ENCODE measurements around the gene RRP1. TPM values are rescaled to one million over a fixed set of nuclear protein-coding genes. Genes with fewer than 3 reads are reported as not detected.

RRP1 gene
- total RNA-seq, 1 experiment from 2014 or later: 76.7 TPM

GRCh38 chr21:43764576-43765495 is 24.5 kb upstream of the RRP1 start:
- WGBS (ENCODE audit: extremely low coverage, insufficient read length, low lambda C conversion rate): no CpG with 5 or more reads among the region's 19 CpGs
- H3K27me3 ChIP-seq (ENCODE audit: insufficient read depth, low read length): no peaks in the 10 kb centered on the region
- no peak overlapping the region for H3K18ac ChIP-seq (ENCODE audit: insufficient read length, low read depth, low read length)
- Mint-ChIP-seq H3K4me1 (peaks cover 18 to 23% of the 10 kb centered on the region in 2 experiments), H3K4me3 (no peak overlapping the region), H3K36me3 (ENCODE audit: insufficient read depth in 1 of 3, low read depth in 3 of 3) (peaks cover 6 to 19% (median 14%) of the 10 kb centered on the region in 3 experiments), H3K27me3 (ENCODE audit: low read depth) (no peaks in the 10 kb centered on the region), H3K9me3 (peaks cover 0 to 3% of the 10 kb centered on the region in 2 experiments; a peak in 1 of 5 replicates), H3K27ac (peak overlapping the region in 2 of 3 experiments; percentile 44 to 57; a peak in 3 of 7 replicates)
- H3K79me1 ChIP-seq (ENCODE audit: insufficient read depth, low read depth, low read length, poor library complexity, severe bottlenecking): no peaks in the 10 kb centered on the region
- no peak overlapping the region for H3K27ac ChIP-seq (ENCODE audit: insufficient read length, low read depth, low read length)
- H3K23me2 ChIP-seq (ENCODE audit: insufficient read length, low read depth, low read length, poor library complexity, severe bottlenecking): no peaks in the 10 kb centered on the region
- H2AFZ ChIP-seq (ENCODE audit: low read length): no peak overlapping the region
- no peak for DNase-seq
- H3K9ac ChIP-seq (ENCODE audit: extremely low read depth, insufficient read length, low read length): no peak overlapping the region
- H4K8ac ChIP-seq (replicated peaks; ENCODE audit: insufficient read length, low read depth, low read length): no peak overlapping the region
- H2BK120ac ChIP-seq (ENCODE audit: low read depth, low read length, poor library complexity, severe bottlenecking): no peak overlapping the region
- H3K56ac ChIP-seq (ENCODE audit: insufficient read length, low read depth, low read length): no peak overlapping the region
- H4K20me1 ChIP-seq (ENCODE audit: control insufficient read depth, insufficient read depth, insufficient read length): no peaks in the 10 kb centered on the region
- no peak overlapping the region for H4K5ac ChIP-seq (ENCODE audit: insufficient read length, low read depth, low read length)
- H2BK15ac ChIP-seq (ENCODE audit: low read depth, low read length): no peak overlapping the region
- no peak overlapping the region for H3K4ac ChIP-seq (ENCODE audit: low read depth, low read length)
- no peak for TF ChIP-seq CTCF (conservative IDR thresholded peaks at IDR 0.05)
- H3T11ph ChIP-seq (ENCODE audit: low read length): no peak overlapping the region
- H2BK20ac ChIP-seq (ENCODE audit: low read depth, low read length, poor library complexity, severe bottlenecking): no peak overlapping the region
- no peak overlapping the region for H2BK5ac ChIP-seq (ENCODE audit: insufficient read length, low read length)
- no peaks in the 10 kb centered on the region for H3K79me2 ChIP-seq (ENCODE audit: insufficient read depth, low read length)
- H2BK12ac ChIP-seq (ENCODE audit: insufficient read length, low read depth, low read length): no peak overlapping the region
- no peaks in the 10 kb centered on the region for H3K9me3 ChIP-seq (ENCODE audit: control insufficient read depth, low read depth, low read length)
- no peaks in the 10 kb centered on the region for H3K4me1 ChIP-seq (ENCODE audit: insufficient read depth, low read length)
- no peak overlapping the region for H3K23ac ChIP-seq (ENCODE audit: insufficient read length, low read depth, low read length)
- H3K4me2 ChIP-seq (ENCODE audit: insufficient read depth, insufficient read length, low read length): no peak overlapping the region
- no peak overlapping the region for H4K91ac ChIP-seq (ENCODE audit: insufficient read length, low read depth, low read length)
- no peak overlapping the region for H2AK5ac ChIP-seq (ENCODE audit: insufficient read length, low read length)
- no peak overlapping the region for H3K14ac ChIP-seq (ENCODE audit: insufficient read depth, low read length)

Data from H9 (cell line).